GM12873 (cell line): ENCODE measurements around the gene TRO.

ENCODE experiments used
- CTCF ChIP-seq: IDR thresholded peaks from 2 replicates; pipeline ENCODE4 v1.5.1; 2012; ENCODE audit warnings: low read depth, mild to moderate bottlenecking, moderate library complexity, low read length, control low read depth; ENCODE audit not compliant: insufficient read depth; ENCODE audit errors: missing control alignments

The TRO gene

DNA sequence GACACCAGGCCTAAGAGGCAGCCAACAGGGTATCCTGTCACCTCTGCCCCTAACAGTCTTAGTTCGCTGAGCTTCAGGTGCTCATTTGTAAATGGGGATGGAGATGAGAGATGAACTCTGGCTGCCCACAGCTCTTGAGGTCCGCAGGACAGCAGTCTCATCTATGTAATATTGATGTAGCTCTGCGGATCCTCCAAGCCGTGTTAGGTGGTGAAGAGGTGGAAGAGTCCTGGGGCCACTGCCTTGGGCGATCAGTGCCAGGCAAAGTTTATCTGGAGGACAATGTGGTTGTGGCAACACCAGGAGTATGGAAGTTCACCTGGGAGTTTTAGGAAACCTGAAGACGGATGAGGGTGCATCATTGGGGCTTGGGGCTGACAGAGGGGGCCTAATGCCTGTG is 13.4 kb downstream of the TRO start:
- TF ChIP-seq CTCF: no peak

GRCh38 chrX:54934890-54935289 is 14.3 kb downstream of the TRO start:
- no peak for TF ChIP-seq CTCF

DNA sequence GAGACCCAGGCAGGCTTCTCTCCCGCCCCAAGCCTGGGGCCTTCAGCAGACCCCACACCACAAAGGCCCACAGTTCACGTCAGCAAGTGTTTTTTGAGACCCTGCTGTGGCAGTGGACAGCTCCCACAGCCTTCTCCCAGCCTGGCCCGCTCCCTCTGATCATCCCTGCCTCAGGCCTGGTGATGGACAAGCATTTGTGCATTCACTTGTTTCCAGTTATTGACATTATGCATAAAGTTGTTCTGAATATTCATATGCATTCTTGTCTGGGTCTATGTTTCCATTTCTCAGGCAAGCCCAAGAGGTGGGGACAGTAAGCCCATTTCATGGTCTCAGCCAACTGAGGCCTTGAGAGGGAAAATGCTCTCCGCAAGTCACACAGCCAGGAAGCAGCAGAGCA is 14.7 kb downstream of the TRO start:
- TF ChIP-seq CTCF: no peak

GRCh38 chrX:54937416-54937815 is 16.8 kb downstream of the TRO start:
- TF ChIP-seq CTCF: no peak

DNA sequence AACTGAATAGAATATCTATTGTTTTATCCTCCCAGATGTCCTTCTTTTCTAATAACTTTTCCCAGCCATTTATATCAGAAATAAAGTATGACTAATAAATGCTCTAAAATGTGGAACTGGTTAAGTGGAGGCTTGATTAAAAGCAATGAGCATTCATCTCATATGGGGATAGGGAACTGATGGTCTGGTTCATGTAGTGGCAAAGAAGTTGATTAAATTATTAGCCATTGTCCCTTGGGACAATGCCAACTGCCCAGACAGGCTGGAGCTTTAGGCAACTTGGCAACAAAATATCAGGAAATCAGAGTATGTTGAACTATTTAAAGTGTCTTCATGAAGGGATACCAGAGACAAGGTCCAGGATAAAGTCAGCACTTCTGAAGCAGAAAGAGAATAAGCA is 24.2 kb downstream of the TRO start:
- TF ChIP-seq CTCF: no peak

DNA sequence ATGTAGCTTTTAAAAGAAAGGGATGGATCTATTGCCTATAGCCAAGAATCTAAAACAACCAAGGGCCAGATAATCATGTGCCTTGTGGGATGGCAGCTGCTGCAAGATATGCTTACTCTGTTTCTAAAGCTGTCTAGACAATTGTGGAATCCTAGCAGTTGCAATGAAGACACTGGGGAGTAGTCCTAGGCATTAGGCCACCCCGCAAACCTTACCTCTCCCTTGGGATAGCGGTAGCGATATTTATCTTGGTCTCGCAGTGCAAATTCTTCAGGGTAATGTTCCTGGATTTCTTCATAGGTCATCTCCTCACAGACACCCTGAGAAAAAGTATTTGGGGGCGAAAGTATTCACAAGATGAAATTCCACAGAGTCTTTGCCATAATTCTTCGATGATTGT is 24.6 kb downstream of the TRO start:
- TF ChIP-seq CTCF: no peak

DNA sequence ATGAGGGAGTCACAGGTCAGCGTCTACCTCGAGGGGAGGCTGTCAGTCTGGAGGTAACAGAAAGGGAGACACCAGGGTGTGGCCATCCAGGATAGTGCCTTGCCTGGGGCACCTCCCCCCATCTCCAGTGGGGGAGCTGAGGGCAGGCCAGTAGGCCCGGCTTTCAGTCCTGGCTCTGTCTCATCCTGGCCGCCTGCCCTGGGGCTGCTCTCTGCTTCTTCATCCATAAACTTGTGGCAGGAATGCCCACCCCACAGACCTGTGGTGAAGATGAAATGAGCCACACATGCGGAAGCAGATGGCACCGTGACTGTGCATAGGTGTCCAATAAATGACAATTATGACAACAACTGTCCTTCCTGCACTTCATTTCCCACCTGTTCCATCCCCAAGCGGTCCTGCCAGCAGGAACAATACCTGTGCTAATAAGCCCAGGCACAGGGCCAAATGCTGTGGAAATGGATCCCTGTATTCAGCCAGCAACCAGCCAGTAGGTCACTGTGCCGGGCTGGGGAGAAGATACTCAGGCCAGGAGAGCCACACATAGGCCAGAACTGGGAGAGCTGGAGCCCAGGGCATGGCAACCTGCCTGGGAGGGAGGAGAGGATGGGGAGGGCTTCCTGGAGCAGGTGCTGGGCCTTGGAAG is 30.2 kb downstream of the TRO start:
- no peak for TF ChIP-seq CTCF
